A549 treated with RU486 at 1 μM for 4 hours (cell line): ENCODE data around the gene RAB13. TPM values are rescaled to one million over a fixed set of nuclear protein-coding genes. Genes with fewer than 3 reads are reported as not detected.

Experiments used
- total RNA-seq: library from RNA; stranded (reverse); fragments of 200-300 nt; extraction: Qiagen RNA extraction; gene quantifications from 5 replicates; pipeline ENCODE4 v1.2.3, GENCODE V29; 2022; ENCODE audit warnings: low read depth

Gene RAB13
- 138 to 159 TPM (median 146 TPM) in 5 replicates for total RNA-seq

GRCh38 chr1:153985941-153986761 lies at the start of gene RAB13:
Gene RAB13, minus strand, starts transcription at chr1:153986339. Its CDS starts 103 bp downstream, at chr1:153986236.

GRCh38 chr1:153990468-153991150 lies 4.5 kb upstream of the RAB13 start, which contains the start of gene RPS27:
Gene RPS27, plus strand, starts transcription at chr1:153990762. Its CDS starts 35 bp downstream, at chr1:153990797.

GRCh38 chr1:153977250-153978240 lies 8.6 kb downstream of the RAB13 start, which contains the start of gene JTB:
Gene JTB, minus strand, starts transcription at chr1:153977674. Its CDS starts 422 bp downstream, at chr1:153977252.

GRCh38 chr1:153967107-153967999 lies 18.8 kb downstream of the RAB13 start, which contains the start of gene CREB3L4:
Gene CREB3L4, plus strand, starts transcription at chr1:153967902. Its CDS starts 624 bp downstream, at chr1:153968526.

GRCh38 chr1:153963030-153963849 lies 22.9 kb downstream of the RAB13 start, which contains the start of gene SLC39A1:
Gene SLC39A1, minus strand, starts transcription at chr1:153963537. Its CDS starts 822 bp downstream, at chr1:153962715.

GRCh38 chr1:153958111-153958960 lies 27.8 kb downstream of the RAB13 start, which contains the start of gene CRTC2:
Gene CRTC2, minus strand, starts transcription at chr1:153958612. Its CDS starts 115 bp downstream, at chr1:153958497.

GRCh38 chr1:153946622-153947241 lies 39.4 kb downstream of the RAB13 start, which contains the start of gene DENND4B:
Gene DENND4B, minus strand, starts transcription at chr1:153946718. Its CDS starts 2,344 bp downstream, at chr1:153944374.

Other genes with a start within 250 kb of the RAB13 start
- gene SLC27A3, start 210.9 kb downstream of the RAB13 start, total RNA-seq: 0.39 to 1.7 TPM (median 0.92 TPM) in 5 replicates
- gene GATAD2B, start 63.4 kb downstream of the RAB13 start, total RNA-seq: 6.8 to 10.3 TPM (median 8.7 TPM) in 5 replicates
- 20.4 to 33.0 TPM (median 31.2 TPM) in 5 replicates for gene DENND4B, start 39.6 kb downstream of the RAB13 start, total RNA-seq
- 33.2 to 45.2 TPM (median 38.3 TPM) in 5 replicates for gene CRTC2, start 27.7 kb downstream of the RAB13 start, total RNA-seq
- 141 to 162 TPM (median 149 TPM) in 5 replicates for gene SLC39A1, start 22.8 kb downstream of the RAB13 start, total RNA-seq
- 7.9 to 10.6 TPM (median 9.9 TPM) in 5 replicates for gene CREB3L4, start 18.4 kb downstream of the RAB13 start, total RNA-seq
- gene JTB, start 8.7 kb downstream of the RAB13 start, total RNA-seq: 106 to 170 TPM (median 153 TPM) in 5 replicates
- gene RPS27, start 4.4 kb upstream of the RAB13 start, total RNA-seq: 4,038 to 7,790 TPM (median 4,623 TPM) in 5 replicates
- not detected in 5 replicates for gene NUP210L, start 168.7 kb upstream of the RAB13 start, total RNA-seq
- 459 to 630 TPM (median 469 TPM) in 5 replicates for gene TPM3, start 205.8 kb upstream of the RAB13 start, total RNA-seq
- 0.61 TPM in 1 of 5 replicates, not detected in the others for gene CFAP141, start 220.0 kb upstream of the RAB13 start, total RNA-seq
- 103 to 115 TPM (median 111 TPM) in 5 replicates for gene UBAP2L, start 234.6 kb upstream of the RAB13 start, total RNA-seq